TTC549 (cell line): ENCODE results near the gene DHX36.
A peak's percentile ranks its signal among the peaks of the same experiment; 100 is the strongest.

Source experiments
- FAIRE-seq: peaks from 2 replicates; lab custom pipeline; 2012; peaks lifted over from hg19 to GRCh38; lab: Jason Lieb, UNC

Gene DHX36

DNA sequence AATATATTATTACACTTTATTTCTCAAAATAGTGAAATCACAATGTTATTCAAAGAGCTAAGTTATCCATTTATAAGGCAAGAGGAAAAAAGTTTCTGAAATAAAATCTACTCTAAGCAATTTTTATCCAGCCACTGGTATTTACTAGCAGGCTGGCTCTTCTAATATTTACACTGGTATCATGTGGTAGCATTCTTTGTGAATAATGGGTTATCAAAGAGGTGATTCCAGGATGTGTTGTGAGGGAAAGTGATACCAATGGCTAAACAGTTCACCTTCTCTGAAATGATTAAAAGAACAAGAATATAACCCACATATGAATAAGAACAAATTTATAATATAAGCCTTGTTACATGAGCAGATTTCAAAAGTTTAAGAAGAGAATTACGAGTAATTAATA lies 44.1 kb downstream of the DHX36 start:
- no peak for FAIRE-seq

DNA sequence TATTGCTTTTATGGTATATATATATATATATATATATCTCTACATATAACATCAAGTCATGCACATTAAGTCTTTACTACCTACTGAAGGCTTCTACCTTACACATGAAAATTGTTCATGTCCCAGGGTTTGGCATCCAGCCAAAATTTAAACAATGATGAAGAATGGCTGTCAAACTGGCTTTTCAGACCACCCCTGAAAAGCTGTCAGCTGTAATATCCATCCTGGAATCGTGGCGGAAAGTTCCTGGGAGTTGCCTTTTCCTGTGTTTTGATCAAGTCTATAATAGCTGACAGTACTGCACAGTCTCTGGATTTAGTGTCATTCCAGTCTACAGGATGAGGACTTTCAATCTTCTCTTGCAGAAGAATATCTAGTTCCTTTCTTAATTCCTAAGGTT lies 48.3 kb downstream of the DHX36 start:
- FAIRE-seq, result no peak

DNA sequence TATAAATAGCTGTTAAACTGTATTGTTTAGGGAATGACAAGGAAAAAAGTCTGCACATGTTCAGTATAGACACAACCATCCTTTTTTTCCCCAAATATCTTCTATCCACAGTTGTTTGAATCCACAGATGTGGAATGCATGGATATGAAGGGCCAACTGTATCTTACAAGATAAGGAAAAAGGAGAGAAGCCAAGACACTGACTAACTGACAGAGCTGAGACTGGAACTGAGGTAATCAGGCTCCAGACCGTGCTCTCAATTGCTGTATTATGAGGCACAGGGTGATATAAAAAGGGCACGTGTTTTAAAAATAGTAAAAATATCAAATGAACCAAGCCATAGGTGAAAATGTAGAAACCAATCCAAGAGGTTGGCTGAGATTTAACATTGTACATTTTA lies 49.0 kb downstream of the DHX36 start:
- no peak for FAIRE-seq

DNA sequence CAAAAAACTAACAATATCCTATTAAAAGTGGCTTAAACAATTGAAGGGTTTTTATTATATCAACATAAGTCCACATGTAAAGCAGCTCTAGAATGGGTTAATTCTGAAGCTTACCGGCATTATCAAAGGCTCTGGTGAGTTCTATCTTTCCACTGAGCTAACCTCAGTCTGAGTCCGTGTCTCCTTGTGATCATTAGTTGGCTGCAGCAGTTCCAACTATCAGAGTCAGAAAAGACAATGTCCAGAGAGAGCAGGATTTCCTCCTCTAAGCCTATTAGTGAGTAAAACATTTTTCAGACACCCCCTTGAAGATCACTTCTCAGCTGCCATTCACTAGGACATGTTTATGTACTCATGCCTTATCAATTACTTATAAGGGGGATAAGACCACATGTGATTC lies 49.9 kb downstream of the DHX36 start:
- no peak for FAIRE-seq

DNA sequence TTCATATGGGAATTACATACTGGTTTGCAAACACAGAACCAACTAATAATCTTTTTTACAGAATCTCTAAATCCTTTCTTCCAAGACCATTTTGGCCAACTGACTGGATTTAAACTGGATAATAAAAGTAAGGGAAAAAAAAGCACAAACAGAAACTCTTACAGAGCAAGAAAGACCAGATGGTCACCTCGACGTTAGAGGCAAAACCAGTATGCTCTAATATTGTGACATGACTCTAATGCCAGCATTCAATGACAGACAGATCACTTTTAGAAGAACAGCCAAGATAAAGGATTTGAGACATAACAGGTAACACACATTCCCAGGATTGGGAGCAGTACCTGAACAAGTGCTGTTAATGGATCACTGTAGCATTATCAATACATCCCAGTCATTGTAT lies 50.9 kb downstream of the DHX36 start:
- no peak for FAIRE-seq

DNA sequence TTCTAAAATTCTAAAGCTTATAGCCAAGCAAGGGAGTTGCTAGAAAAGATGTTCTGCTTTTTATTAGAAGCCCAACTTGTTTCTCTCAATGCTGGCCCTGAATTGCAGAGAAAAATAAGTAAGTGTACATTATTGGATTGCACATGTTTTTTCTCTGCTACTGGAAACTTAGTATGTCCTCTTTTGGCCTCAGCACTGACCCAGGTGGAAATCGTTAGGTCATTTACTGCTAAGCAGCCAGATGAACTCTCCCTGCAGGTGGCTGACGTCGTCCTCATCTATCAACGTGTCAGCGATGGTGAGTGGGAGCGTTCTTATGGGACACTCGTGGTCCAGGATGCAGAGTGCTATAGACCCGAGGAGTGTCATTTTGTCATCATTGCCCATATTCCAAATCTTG lies 69.8 kb downstream of the DHX36 start:
- FAIRE-seq, result no peak

DNA sequence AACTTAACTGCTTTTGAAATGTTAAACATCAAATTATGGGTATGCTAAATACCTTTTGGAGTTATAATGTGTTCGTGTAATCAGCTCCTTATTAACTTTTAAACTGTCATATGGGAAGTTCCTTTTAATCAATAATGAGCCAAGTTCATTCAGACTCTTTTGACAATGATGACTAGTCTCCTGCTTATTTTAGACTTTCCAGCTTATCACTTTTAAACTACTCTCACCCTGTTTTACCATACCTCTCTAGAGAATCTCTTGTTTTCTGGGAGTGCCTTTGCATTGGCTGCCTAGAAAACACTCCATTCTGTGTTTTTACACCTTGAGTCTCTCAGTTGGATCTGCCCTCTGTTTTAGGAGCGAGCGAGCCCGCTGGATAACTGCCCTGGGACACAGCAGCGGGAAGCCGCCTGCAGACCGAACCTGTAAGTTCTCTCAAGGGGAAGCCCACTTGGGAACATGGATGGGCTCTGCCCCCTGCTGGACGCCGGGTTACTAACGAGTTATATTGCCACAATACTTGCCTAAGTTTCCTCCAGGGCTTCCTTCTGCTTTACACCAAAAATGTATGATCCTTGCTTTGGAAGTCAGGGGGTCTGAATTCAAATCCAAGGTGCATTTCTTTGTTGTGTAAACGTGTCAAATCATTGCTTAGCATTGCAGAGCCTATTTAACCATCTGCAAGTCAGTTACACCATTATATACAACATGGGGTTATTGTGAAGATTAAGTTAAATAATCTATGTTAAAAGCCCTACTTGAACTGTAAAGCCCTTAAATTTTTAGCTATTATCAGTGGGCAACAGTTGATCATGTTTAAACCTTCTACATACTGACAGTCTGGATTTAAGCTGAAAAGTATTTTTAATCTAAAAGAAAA lies 71.3 kb downstream of the DHX36 start:
- FAIRE-seq, result peak; percentile 26

DNA sequence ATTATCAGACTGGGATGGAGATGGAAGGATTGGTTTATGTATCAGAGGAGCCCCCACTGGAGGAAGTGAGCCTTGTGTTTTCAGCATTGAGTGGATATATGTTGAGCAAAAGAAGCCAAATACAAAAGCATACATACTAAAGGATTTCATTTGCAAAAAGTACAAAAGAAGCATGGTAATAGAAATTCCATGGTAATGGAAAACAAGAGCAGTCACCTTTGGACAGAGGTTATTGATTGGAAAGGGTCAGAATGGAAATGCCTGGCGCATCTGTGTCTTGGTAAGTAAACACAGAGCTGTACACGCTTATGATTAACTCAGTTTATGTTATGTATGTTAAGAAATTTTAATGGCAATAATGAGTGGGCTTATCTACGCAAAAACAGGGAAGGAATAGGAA lies 72.7 kb downstream of the DHX36 start:
- no peak for FAIRE-seq

DNA sequence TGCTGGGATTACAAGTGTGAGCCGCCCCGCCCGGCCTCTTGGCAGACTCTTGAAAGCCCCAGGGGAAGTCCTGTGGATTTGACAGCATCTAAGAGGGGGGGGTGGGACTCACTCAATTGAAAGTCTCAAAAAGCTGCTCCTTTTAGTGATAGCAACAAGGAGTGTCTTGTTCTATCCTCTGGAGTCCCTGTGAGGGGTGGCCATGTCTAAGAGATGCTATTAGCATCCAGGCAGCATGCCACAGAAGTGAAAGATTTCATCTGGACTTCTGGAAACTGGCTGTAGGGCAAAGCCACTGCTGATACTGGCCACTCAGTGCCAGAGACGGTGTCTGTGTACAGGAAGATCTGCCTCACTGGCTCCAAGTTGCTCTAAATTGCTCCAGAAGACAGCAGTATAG lies 74.0 kb downstream of the DHX36 start:
- no peak for FAIRE-seq

DNA sequence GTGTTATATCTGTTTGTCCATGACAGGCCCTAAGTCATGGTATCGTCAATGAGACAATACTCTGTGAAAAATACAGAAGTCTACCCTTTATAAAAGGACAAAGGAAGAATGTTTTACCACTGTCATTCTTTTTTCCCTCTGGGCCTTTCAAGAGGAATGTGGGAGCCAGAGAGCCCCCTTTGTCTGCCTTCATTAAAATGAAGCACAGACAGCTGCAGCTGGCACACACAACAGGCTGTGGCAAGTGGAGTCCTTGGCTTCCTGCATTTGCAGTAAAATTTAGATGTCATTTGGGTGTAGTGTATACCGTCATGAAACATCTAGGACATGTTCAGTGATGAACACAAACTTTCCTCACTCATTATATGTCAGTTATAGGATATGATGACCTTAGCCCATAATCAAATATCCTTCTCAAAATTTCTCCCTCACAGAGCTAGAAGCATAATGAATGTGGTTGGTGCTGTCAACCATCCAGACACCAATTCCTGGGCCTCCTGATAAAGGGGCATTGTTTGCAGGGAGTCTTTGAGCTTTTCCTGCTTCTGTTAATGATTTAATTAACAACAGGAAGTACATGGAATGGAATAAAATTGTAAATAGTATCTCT lies 76.4 kb downstream of the DHX36 start:
- FAIRE-seq, result no peak

DNA sequence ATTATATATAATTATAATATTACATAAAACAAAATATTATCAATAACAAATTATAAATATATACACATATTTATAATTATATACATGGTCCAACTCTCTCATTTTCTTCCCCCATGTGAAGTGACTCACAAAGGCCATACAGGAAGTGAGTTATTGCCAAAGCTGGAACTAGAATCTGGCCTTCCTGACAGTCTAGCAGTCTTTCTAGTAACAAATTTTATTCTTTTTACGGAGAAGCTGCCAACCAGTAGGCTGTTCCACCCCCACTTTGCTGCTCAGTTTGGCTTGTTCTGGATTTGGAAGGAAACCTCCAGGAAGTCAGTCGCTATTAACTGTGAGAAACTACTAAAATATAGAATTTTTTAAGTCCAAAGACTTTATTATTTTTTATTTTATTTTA lies 79.6 kb downstream of the DHX36 start:
- FAIRE-seq, result no peak

DNA sequence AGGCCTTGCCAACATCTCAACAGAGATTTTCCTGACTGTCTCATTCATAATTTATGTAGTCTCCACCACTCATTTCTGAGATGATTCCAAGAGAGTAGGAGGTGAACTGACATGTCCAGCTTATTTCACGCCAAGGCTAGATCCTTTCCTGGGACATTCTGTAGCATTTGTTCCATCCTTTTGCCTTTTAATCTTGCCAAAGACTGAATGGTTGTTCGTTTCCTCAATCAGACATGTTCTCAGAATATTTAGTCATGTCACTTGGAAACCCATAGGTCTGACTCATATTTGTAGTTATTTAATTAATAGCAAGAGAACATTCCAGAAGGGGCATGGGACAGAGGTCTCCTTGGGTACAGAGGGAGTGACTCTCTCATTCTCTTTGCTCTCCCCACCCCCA lies 80.9 kb downstream of the DHX36 start:
- FAIRE-seq, result no peak

DNA sequence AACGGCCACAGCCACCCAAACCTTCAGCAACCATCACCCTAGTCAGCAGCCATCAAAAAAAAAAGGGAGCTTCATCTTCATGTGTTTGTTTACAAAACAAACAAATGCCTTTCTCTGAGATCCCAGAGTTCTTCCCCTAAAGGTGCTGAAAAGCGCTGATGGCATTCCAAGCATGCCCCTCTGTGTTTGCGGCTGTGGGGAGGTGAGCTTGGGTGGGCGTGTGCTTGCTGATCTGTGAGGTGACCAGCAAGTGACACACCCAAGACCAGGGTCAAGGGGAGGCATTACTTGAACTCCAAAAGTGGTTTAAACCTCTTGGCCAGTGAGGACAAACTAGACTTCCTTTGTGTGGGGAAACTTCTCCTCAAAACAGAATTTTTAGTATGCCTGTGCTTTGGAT lies 81.5 kb downstream of the DHX36 start:
- FAIRE-seq, result no peak

DNA sequence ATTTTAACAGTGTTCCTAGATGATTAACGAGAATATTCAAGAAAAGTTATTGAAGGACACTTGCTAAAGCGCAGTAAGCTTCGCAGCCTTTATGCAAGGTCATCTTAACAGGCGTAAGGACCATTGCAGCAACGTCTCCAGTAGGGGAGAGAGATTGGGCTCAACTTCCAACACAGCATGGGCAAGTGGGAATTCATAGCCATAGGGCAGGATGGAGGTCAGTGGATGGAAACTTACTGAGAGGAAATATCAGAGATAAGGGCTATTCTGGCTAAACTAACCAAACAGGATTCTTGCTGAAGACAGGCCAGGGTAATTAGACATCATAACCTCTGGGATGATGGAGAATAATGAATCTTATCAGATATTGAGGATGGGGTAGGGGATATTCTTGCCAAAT lies 82.8 kb downstream of the DHX36 start:
- FAIRE-seq, result no peak

DNA sequence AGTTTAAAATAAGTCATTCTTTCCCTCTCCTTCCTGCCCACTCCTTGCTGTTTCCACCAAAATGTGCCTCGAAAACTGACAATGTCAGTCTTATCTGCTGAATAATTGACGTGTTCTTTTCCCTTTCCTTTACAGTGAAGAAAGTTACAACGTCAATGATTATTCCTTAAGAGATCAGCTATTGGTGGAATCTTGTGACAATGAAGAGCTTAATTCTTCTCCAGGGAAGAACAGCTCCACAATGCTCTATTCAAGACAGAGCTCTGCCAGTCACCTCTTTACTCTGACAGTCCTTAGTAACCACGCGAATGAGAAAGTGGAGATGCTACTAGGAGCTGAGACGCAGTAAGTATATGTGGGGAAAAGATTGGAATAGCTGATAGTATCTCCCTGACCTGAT lies 84.1 kb downstream of the DHX36 start:
- no peak for FAIRE-seq

DNA sequence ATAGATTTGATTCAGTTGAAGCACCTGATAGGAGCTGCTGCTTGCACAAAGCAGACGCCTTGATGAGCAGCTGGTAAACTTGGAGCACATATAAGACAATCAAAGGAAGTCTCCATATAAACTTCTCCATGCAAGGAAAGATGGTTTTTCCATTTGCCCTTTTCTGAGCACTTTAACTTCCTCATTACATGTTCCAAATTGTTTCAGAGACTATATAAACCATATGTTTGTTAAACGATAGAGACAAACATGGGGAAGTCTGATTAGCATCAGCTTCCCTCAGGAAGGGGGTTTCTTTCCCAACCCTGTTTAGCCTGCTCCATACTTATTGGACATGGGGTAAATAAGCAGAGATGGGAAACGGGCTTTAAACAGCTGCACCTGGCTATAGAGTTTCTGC lies 88.0 kb downstream of the DHX36 start:
- no peak for FAIRE-seq

DNA sequence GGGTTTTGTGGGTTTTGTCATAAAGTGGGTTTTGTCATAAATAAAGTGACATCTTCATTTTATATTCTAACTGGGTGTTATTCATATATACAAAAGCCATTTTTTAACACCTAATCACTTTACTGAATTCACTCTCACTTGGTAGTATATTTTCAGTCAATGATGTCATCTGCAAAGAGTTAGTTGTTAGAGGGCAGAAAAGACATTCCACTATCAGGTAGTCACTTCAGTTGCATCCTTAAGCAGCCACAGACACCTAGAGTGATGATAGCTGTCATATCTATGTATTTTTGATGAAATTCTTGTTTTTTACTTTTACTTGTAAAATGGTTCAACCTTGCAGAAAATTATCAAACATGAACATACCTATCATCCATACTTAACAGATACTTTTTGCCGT lies 89.0 kb downstream of the DHX36 start:
- no peak for FAIRE-seq

DNA sequence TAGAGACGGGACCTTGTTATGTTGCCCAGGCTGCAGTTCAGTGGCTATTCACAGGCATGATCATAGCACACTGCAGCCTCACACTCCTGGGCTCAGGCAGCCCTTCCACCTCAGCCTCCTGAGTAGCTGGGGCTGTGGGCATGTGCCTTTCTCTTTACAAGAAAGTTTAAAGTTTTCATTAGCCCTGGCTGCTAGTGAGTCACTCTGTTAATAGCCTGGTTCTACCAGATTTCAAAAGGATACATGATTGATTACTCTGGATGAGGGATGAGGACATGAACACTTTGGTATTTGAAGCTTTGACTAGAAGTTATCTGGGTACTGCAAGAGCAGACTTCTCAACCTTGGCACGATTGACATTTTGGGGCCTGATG lies 95.1 kb downstream of the DHX36 start:
- no peak for FAIRE-seq

DNA sequence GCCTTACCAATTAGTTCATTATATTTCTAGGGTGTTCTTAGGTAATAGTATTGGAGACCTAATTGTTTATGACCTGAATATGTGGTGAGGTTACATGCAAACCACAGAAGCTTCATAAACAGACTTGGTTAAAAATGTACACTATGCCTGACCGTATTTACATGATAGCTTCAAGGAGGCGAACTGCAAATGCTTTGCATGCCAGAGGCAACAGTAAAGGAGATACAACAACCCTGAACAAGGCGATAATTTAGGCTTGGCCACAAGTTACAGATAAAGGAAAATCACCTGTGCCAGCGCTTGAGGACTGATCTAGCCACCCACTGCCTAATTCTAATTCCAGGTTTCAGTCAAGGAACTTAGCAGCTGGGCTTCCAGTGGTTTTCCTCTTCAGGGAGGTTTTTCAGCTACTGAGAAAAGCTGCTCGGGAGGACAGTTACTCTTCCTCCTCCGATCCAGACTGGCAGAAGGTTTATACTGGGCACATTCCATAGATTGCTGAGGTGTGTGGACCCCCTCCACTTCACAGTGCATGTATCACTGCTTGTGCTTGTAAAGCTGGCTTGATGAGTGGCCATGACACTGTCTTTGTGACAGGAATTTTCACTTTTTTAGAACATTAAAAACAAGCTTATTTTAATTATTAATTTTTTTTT lies 95.6 kb downstream of the DHX36 start:
- no peak for FAIRE-seq

DNA sequence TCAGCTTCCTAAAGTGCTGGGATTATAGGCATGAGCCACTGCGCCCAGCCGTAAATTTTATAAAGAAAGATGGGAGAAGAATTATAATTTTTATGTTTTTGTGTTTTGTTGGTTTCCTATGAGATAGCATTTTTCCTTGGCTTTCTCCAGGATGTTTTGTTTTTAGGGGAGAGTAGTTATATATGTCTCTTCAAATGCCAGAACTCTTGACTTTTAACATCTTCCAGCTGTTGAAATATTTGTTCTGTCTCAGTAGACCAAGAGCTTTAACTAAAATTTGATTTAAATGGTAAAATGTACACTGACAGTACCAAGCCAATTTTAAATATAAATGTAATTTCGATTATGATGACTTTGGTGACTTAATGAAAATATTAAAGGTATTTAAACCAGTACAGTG lies 96.8 kb downstream of the DHX36 start:
- no peak for FAIRE-seq

DNA sequence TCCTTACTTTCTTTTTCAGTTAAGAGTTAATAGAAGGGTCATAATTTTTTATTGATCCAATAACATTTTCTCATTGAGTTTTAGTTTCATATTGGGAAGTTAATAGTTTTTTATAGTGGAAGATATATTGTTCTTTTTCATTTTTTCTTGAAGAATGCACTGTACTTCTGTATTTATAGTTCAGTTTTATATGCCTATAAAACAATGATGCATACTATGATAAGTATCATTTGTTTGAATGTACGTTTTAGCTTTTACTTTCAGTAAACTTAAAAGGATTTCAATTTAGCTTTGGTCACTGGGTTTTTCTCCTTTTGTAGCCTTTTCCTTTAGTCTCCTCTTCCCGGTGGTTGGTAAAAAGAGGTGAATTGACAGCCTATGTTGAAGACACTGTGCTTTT lies 98.8 kb downstream of the DHX36 start:
- FAIRE-seq, result no peak

DNA sequence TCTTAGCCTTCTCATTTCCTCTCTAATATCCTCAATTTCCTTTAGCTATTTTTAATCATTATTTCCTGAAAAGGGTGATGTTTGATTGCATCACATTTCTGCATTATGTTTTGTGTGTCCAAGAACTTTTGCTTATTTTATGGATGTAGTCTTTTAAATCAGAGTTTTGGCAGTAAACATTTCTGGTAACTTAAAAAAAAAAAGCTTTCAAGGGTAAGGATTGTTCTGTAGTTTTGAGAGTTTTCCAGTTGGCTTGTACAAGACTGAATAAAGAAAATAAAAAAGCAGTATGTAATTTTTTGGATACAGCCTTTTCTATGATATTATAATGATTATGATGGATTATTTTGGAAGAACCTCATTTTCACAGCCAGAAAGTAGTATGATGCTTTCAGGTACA lies 99.4 kb downstream of the DHX36 start:
- FAIRE-seq, result no peak

DNA sequence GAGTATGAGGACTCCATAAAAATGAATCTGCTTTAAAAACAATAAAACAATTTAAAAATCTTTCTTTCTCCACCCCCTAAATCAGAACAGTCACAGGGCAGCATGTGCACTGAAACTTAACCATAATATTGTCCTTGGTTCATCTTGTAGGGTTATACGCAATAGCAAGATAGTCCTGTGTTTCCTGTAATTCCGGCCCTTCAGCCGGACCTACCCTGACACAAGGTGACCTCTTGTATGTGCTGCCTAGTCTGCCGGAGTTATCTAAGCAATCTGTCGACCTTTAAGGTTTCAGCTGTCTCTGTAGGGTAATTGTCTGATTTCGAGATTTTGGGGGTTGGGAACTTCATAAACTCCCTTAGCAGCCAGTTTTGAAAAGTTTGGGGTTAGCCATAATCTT lies 99.9 kb downstream of the DHX36 start:
- no peak for FAIRE-seq

DNA sequence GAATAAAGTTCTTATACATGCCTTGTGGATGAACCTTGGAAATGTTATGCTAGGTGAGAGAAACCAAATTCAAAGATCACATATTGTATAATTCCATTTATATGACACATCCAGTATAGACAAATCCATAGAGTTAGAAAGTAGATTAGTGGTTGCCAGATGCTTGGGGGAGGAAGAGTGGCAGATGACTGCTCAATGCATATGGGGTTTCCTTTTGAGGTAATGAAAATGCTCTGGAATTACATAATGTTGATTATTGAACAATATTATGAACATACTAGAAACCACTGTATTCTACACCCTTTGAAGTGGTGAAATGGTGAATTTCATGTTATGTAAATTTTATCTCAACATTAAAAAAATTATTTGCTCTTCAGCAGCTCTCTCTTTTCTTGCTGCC lies 100.8 kb downstream of the DHX36 start:
- FAIRE-seq, result no peak
